Hepatocyte (in vitro differentiated cells): ENCODE data around the gene CCDC154.

Experiments used
- CTCF ChIP-seq: fragments of 200-600 bp; sonication (generic); IDR thresholded peaks from 2 replicates; pipeline ENCODE4 v1.5.1; 2016; ENCODE audit warnings: antibody characterized with exemption, mild to moderate bottlenecking; ENCODE audit not compliant: poor library complexity
- EZH2 ChIP-seq: fragments of 200-600 bp; sonication (generic); IDR thresholded peaks from 2 replicates; pipeline ENCODE4 v1.6.1; 2016; ENCODE audit warnings: antibody characterized with exemption, mild to moderate bottlenecking, borderline replicate concordance

- TF ChIP-seq EZH2 (no peak), CTCF (no peak)
Observed at GRCh38 chr16:1429012-1429411, 15.3 kb downstream of the CCDC154 start.
